H9 (cell line): ENCODE results near the gene PDZD2. TPM values are rescaled to one million over a fixed set of nuclear protein-coding genes. Genes with fewer than 3 reads are reported as not detected.

ENCODE experiments used
- DNase-seq: peaks from one replicate; pipeline ENCODE4 v3.0.0-alpha.2; 2017
- H2AFZ ChIP-seq: one replicate; pipeline ENCODE4 v1.6.1; 2013; ENCODE audit warnings: mild to moderate bottlenecking, low read length, control low read depth, moderate library complexity
- H2AK5ac ChIP-seq: 2 replicates; pipeline ENCODE4 v1.6.1; 2013; ENCODE audit warnings: low read length, control low read depth, mixed read lengths; ENCODE audit not compliant: insufficient read length
- H2BK120ac ChIP-seq: one replicate; pipeline ENCODE4 v1.6.1; 2013; ENCODE audit warnings: low read depth, mild to moderate bottlenecking, low read length, control low read depth, inconsistent platforms; ENCODE audit not compliant: poor library complexity, severe bottlenecking
- H2BK12ac ChIP-seq: 2 replicates; pipeline ENCODE4 v1.6.1; 2013; ENCODE audit warnings: low read length, control low read depth, mixed read lengths, low read depth; ENCODE audit not compliant: insufficient read length
- H2BK15ac ChIP-seq: 2 replicates; pipeline ENCODE4 v1.6.1; 2013; ENCODE audit warnings: low read depth, low read length, control low read depth
- H2BK20ac ChIP-seq: one replicate; pipeline ENCODE4 v1.6.1; 2013; ENCODE audit warnings: low read depth, mild to moderate bottlenecking, low read length, control low read depth, inconsistent platforms; ENCODE audit not compliant: poor library complexity, severe bottlenecking
- H2BK5ac ChIP-seq: 2 replicates; pipeline ENCODE4 v1.6.1; 2013; ENCODE audit warnings: low read length, control low read depth, mixed read lengths; ENCODE audit not compliant: insufficient read length
- H3K14ac ChIP-seq: 2 replicates; pipeline ENCODE4 v1.6.1; 2013; ENCODE audit warnings: low read length, control low read depth; ENCODE audit not compliant: insufficient read depth
- H3K18ac ChIP-seq: 2 replicates; pipeline ENCODE4 v1.6.1; 2013; ENCODE audit warnings: low read depth, mild to moderate bottlenecking, mixed read lengths, low read length, control low read depth; ENCODE audit not compliant: insufficient read length
- H3K23ac ChIP-seq: 2 replicates; pipeline ENCODE4 v1.6.1; 2013; ENCODE audit warnings: low read length, control low read depth, mixed read lengths, low read depth; ENCODE audit not compliant: insufficient read length
- H3K23me2 ChIP-seq: 2 replicates; pipeline ENCODE4 v1.6.1; 2013; ENCODE audit warnings: low read depth, mild to moderate bottlenecking, mixed read lengths, low read length, control low read depth; ENCODE audit not compliant: insufficient read length, poor library complexity, severe bottlenecking
- H3K27ac ChIP-seq: 2 replicates; pipeline ENCODE4 v1.5.1; 2013; ENCODE audit warnings: low read length, control low read depth, mixed read lengths, low read depth; ENCODE audit not compliant: insufficient read length
- H3K27me3 ChIP-seq: 2 replicates; pipeline ENCODE4 v1.6.1; 2013; ENCODE audit warnings: low read length, control low read depth, inconsistent platforms; ENCODE audit not compliant: insufficient read depth
- H3K4ac ChIP-seq: 2 replicates; pipeline ENCODE4 v1.6.1; 2013; ENCODE audit warnings: low read depth, mild to moderate bottlenecking, control low read depth, inconsistent platforms, low read length, moderate library complexity
- H3K4me1 ChIP-seq: 2 replicates; pipeline ENCODE4 v1.6.1; 2013; ENCODE audit warnings: low read length, control low read depth, inconsistent platforms; ENCODE audit not compliant: insufficient read depth
- H3K4me2 ChIP-seq: 2 replicates; pipeline ENCODE4 v1.6.1; 2013; ENCODE audit warnings: low read length, control low read depth, mixed read lengths; ENCODE audit not compliant: insufficient read length, insufficient read depth
- H3K56ac ChIP-seq: 2 replicates; pipeline ENCODE4 v1.6.1; 2013; ENCODE audit warnings: low read depth, mild to moderate bottlenecking, mixed read lengths, low read length, control low read depth; ENCODE audit not compliant: insufficient read length
- H3K79me1 ChIP-seq: 2 replicates; pipeline ENCODE4 v1.6.1; 2013; ENCODE audit warnings: low read depth, mild to moderate bottlenecking, moderate library complexity, low read length, control low read depth, inconsistent platforms; ENCODE audit not compliant: insufficient read depth, poor library complexity, severe bottlenecking
- H3K79me2 ChIP-seq: 2 replicates; pipeline ENCODE4 v1.6.1; 2013; ENCODE audit warnings: low read length, control low read depth, inconsistent platforms; ENCODE audit not compliant: insufficient read depth
- H3K9ac ChIP-seq: 2 replicates; pipeline ENCODE4 v1.6.1; 2013; ENCODE audit warnings: low read length, control low read depth, mixed read lengths; ENCODE audit not compliant: insufficient read length; ENCODE audit errors: extremely low read depth
- H3K9me3 ChIP-seq: one replicate; pipeline ENCODE4 v1.6.1; 2013; ENCODE audit warnings: low read depth, low read length, inconsistent platforms; ENCODE audit not compliant: control insufficient read depth
- H3T11ph ChIP-seq: one replicate; pipeline ENCODE4 v1.6.1; 2013; ENCODE audit warnings: mild to moderate bottlenecking, low read length, control low read depth, inconsistent platforms
- H4K20me1 ChIP-seq: one replicate; pipeline ENCODE4 v1.6.1; 2013; ENCODE audit not compliant: control insufficient read depth, insufficient read length, insufficient read depth
- H4K5ac ChIP-seq: 2 replicates; pipeline ENCODE4 v1.6.1; 2013; ENCODE audit warnings: low read depth, mild to moderate bottlenecking, mixed read lengths, low read length, control low read depth; ENCODE audit not compliant: insufficient read length
- H4K8ac ChIP-seq: replicated peaks from 2 replicates; pipeline ENCODE4 v1.6.1; 2013; ENCODE audit warnings: low read length, control low read depth, mixed read lengths, low read depth; ENCODE audit not compliant: insufficient read length
- H4K91ac ChIP-seq: 2 replicates; pipeline ENCODE4 v1.6.1; 2013; ENCODE audit warnings: low read depth, mild to moderate bottlenecking, moderate library complexity, mixed read lengths, low read length, control low read depth; ENCODE audit not compliant: insufficient read length
- H3K27ac Mint-ChIP-seq, 3 experiments: 2 replicates in 2 of 3; 3 replicates in 1 of 3; pipeline ENCODE4 v1.8.0; 2020 to 2021; ENCODE audit warnings: mixed read lengths in 3 of 3, mild to moderate bottlenecking in 1 of 3, moderate library complexity in 1 of 3
- H3K27me3 Mint-ChIP-seq: 2 replicates; pipeline ENCODE4 v1.8.0; 2021; ENCODE audit warnings: low read depth, mild to moderate bottlenecking, moderate library complexity, mixed read lengths
- H3K36me3 Mint-ChIP-seq, 3 experiments: 2 replicates in 2 of 3; 3 replicates in 1 of 3; pipeline ENCODE4 v1.8.0; 2020 to 2021; ENCODE audit warnings: low read depth in 3 of 3, mixed read lengths in 3 of 3; ENCODE audit not compliant: insufficient read depth in 1 of 3
- H3K4me1 Mint-ChIP-seq, 2 experiments: 2 replicates each; pipeline ENCODE4 v1.8.0; 2020; ENCODE audit warnings: mixed read lengths in 2 of 2
- H3K4me3 Mint-ChIP-seq, 2 experiments: 2 replicates in 1 of 2; 3 replicates in 1 of 2; pipeline ENCODE4 v1.8.0; 2020 to 2021; ENCODE audit warnings: mild to moderate bottlenecking in 2 of 2, mixed read lengths in 2 of 2, moderate library complexity in 1 of 2
- H3K9me3 Mint-ChIP-seq, 2 experiments: 2 replicates in 1 of 2; 3 replicates in 1 of 2; pipeline ENCODE4 v1.8.0; 2020; ENCODE audit warnings: mild to moderate bottlenecking in 2 of 2, mixed read lengths in 2 of 2, moderate library complexity in 1 of 2
- CTCF ChIP-seq: fragments of 200-600 bp; sonication (generic); conservative IDR thresholded peaks from 3 replicates; pipeline ENCODE4 v1.8.0; 2021; ENCODE audit warnings: antibody characterized with exemption, mild to moderate bottlenecking
- WGBS: extraction: QIAGEN DNeasy Blood & Tissue Kit; methylation state at CpG from one replicate; pipeline ENCODE4 v1.1.7; 2013; ENCODE audit warnings: missing lambda C conversion rate, low lambda C conversion rate, mixed read lengths; ENCODE audit not compliant: insufficient read length; ENCODE audit errors: extremely low coverage; 5-methylcytosine and 5-hydroxymethylcytosine counted together
- total RNA-seq: library from RNA; stranded (reverse); gene quantifications from 2 replicates; pipeline ENCODE4 v1.2.1, GENCODE V29; 2021

PDZD2 gene
- total RNA-seq, 1 experiment from 2014 or later: 9.9 TPM

- WGBS: no CpG with 5 or more reads among the region's 5 CpGs
- no peaks in the 10 kb centered on the region for H4K20me1 ChIP-seq
- H3K79me2 ChIP-seq: no peaks in the 10 kb centered on the region
- H3K4me1 Mint-ChIP-seq: peaks cover 32 to 43% of the 10 kb centered on the region in 2 experiments
- H3K18ac ChIP-seq: no peak overlapping the region
- H3K27ac Mint-ChIP-seq: peak overlapping the region in 2 of 3 experiments; percentile 10 to 16; a peak in 2 of 7 replicates
- no peaks in the 10 kb centered on the region for H3K27me3 ChIP-seq
- no peak for TF ChIP-seq CTCF
- H2BK5ac ChIP-seq: no peak overlapping the region
- H3K23me2 ChIP-seq: no peaks in the 10 kb centered on the region
- no peaks in the 10 kb centered on the region for H3K36me3 Mint-ChIP-seq
- H3K14ac ChIP-seq: no peak overlapping the region
- H2AK5ac ChIP-seq: no peak overlapping the region
- no peak overlapping the region for H3K4ac ChIP-seq
- no peaks in the 10 kb centered on the region for H3K79me1 ChIP-seq
- H3K9me3 ChIP-seq: no peaks in the 10 kb centered on the region
- H2BK20ac ChIP-seq: no peak overlapping the region
- no peak overlapping the region for H3K23ac ChIP-seq
- H4K8ac ChIP-seq: no peak overlapping the region
- H3K27me3 Mint-ChIP-seq: no peaks in the 10 kb centered on the region; the same call in 1 of the 2 replicates
- no peak overlapping the region for H2BK12ac ChIP-seq
- H3K27ac ChIP-seq: no peak overlapping the region
- no peak overlapping the region for H2BK15ac ChIP-seq
- DNase-seq: no peak
- no peak overlapping the region for H3T11ph ChIP-seq
- H3K4me2 ChIP-seq: no peak overlapping the region
- no peak overlapping the region for H3K9ac ChIP-seq
- H3K4me1 ChIP-seq: peaks cover 21% of the 10 kb centered on the region
- H3K56ac ChIP-seq: no peak overlapping the region
- no peak overlapping the region for H2BK120ac ChIP-seq
- H2AFZ ChIP-seq: no peak overlapping the region
- no peaks in the 10 kb centered on the region for H3K9me3 Mint-ChIP-seq
- no peak overlapping the region for H3K4me3 Mint-ChIP-seq
- H4K5ac ChIP-seq: no peak overlapping the region
- no peak overlapping the region for H4K91ac ChIP-seq
Measured at GRCh38 chr5:32030686-32031085, 391.8 kb downstream of the PDZD2 start.
